ENCODE results near the gene ZBTB42. TPM values are rescaled to one million over a fixed set of nuclear protein-coding genes. Genes with fewer than 3 reads are reported as not detected.

Gene ZBTB42
- total RNA-seq, 1 experiment from 2014 or later, result 1.4 TPM

DNA sequence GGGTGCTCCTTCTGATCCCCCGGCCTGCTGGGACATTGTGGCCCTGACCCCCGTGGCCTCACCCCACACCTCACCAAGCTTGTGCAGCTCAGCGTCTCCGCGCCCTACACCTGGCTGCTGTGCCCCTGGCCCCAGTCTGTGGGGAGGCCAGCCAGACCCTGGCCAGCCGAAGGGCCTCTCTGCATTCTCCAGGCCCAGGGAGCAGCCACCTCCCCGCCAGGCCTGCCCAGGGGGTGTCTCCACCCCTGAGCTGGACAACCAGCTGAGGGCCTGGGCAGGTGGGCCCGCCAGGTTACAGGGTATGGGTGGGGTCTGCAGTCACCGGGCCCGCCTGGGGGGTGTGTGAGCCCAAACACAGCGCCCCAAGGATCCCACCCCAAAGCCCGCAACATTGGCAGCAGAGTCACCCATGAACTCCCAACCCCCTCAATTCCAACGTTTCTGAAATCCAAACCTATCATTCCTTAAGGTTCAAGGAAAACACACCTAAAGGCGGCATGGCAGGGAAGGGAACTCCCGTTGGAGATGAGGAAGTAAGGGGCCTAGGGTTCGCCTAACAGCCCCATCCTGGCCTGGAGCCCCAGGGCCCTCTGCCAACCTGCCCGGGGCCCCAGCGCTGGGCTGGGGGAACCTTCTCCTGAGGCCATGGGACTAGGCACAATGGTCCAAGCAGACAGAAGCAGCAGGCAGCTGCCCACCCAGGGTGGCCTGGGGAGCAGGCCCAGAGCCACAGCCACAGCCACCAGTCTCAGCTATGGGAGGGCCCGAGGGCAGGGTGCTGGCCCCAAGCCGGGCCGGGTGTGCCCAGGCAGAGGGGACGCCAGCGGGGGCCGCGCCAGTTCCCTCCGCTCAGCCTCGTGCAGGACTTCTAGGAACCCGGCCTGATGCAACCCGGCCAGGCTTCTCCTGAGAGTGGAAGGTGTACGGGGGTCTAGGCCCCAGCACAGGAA, 13.9 kb upstream of the ZBTB42 start:
- intact Hi-C loops (cut with micrococcal nuclease; ENCODE audit: unreplicated experiment), result no loop called here
- DNase-seq (ENCODE audit: low spot score), result no peak
- POLR2A ChIA-PET (ENCODE audit: low non-redundant PET), result no interaction called here
- no peak for TF ChIP-seq EZH2 (IDR thresholded peaks at IDR 0.05; ENCODE audit: borderline replicate concordance, low read depth, low read length, poor library complexity, severe bottlenecking)
- TF ChIP-seq, protein P1, sequence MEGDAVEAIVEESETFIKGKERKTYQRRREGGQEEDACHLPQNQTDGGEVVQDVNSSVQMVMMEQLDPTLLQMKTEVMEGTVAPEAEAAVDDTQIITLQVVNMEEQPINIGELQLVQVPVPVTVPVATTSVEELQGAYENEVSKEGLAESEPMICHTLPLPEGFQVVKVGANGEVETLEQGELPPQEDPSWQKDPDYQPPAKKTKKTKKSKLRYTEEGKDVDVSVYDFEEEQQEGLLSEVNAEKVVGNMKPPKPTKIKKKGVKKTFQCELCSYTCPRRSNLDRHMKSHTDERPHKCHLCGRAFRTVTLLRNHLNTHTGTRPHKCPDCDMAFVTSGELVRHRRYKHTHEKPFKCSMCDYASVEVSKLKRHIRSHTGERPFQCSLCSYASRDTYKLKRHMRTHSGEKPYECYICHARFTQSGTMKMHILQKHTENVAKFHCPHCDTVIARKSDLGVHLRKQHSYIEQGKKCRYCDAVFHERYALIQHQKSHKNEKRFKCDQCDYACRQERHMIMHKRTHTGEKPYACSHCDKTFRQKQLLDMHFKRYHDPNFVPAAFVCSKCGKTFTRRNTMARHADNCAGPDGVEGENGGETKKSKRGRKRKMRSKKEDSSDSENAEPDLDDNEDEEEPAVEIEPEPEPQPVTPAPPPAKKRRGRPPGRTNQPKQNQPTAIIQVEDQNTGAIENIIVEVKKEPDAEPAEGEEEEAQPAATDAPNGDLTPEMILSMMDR (conservative IDR thresholded peaks at IDR 0.05; ENCODE audit: low read depth, low read length), result no peak
- H3K27ac ChIP-seq (ENCODE audit: low read depth, low read length, poor library complexity, severe bottlenecking), result no peak overlapping the region
- peaks cover 5% of the 10 kb centered on the region for H3K36me3 ChIP-seq (ENCODE audit: insufficient read depth, low read length, poor library complexity, severe bottlenecking)
- no peaks in the 10 kb centered on the region for H3K9me3 ChIP-seq (ENCODE audit: low read depth, low read length, poor library complexity, severe bottlenecking)
- BruUV-seq (replicated peaks), result no TSS peak
- H3K4me1 ChIP-seq (ENCODE audit: insufficient read depth, low read length, poor library complexity, severe bottlenecking), result no peaks in the 10 kb centered on the region
- no peaks in the 10 kb centered on the region for H3K27me3 ChIP-seq (replicated peaks; ENCODE audit: insufficient read depth, low read depth, low read length, poor library complexity)
- H3K4me3 ChIP-seq (ENCODE audit: low read depth, low read length, poor library complexity, severe bottlenecking), result no peak overlapping the region
- CTCF ChIA-PET, result no interaction called here

DNA sequence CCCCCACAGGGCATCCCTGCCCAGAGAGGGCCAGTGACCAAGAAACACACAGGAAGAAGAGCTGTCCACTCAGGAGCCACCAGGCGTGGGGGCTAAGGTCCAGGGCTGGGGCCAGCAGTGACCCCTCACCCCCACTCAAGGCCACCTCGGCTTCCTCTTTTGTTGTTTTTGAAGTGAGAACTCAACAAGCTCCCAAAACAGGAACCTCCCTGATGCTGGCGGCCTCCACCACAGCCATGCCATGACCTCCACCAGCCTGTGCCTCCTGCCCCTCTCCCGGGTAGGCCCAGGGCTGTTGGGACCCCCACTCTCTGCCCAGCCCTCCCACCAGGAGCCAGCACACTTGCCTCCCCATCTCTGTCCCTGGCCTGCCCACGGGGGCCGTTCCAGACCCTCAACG, 13.2 kb upstream of the ZBTB42 start:
- no peaks in the 10 kb centered on the region for H3K27me3 ChIP-seq (replicated peaks; ENCODE audit: insufficient read depth, low read depth, low read length, poor library complexity)
- ChIA-PET CTCF (interaction anchor here (0.6 kb wide), 1 partner anchor 104 kb away, joined by 3 read pairs; no protein-coding TSS in a partner anchor), POLR2A (ENCODE audit: low non-redundant PET) (no interaction called here)
- no peak overlapping the region for H3K27ac ChIP-seq (ENCODE audit: low read depth, low read length, poor library complexity, severe bottlenecking)
- peaks cover 10% of the 10 kb centered on the region for H3K36me3 ChIP-seq (ENCODE audit: insufficient read depth, low read length, poor library complexity, severe bottlenecking)
- no peak overlapping the region for H3K4me3 ChIP-seq (ENCODE audit: low read depth, low read length, poor library complexity, severe bottlenecking)
- H3K9me3 ChIP-seq (ENCODE audit: low read depth, low read length, poor library complexity, severe bottlenecking), result no peaks in the 10 kb centered on the region
- TF ChIP-seq, protein P1 (conservative IDR thresholded peaks at IDR 0.05; ENCODE audit: low read depth, low read length), result no peak
- no peak for TF ChIP-seq EZH2 (IDR thresholded peaks at IDR 0.05; ENCODE audit: borderline replicate concordance, low read depth, low read length, poor library complexity, severe bottlenecking)
- H3K4me1 ChIP-seq (ENCODE audit: insufficient read depth, low read length, poor library complexity, severe bottlenecking), result no peaks in the 10 kb centered on the region
- no peak for DNase-seq (ENCODE audit: low spot score)
- no TSS peak for BruUV-seq (replicated peaks)
- intact Hi-C loops (cut with micrococcal nuclease; ENCODE audit: unreplicated experiment), result no loop called here

- POLR2A ChIA-PET (ENCODE audit: low non-redundant PET), result no interaction called here
- H3K4me3 ChIP-seq (ENCODE audit: low read depth, low read length, poor library complexity, severe bottlenecking), result no peak overlapping the region
- H3K27ac ChIP-seq (ENCODE audit: low read depth, low read length, poor library complexity, severe bottlenecking), result no peak overlapping the region
- TF ChIP-seq, protein P1 (conservative IDR thresholded peaks at IDR 0.05; ENCODE audit: low read depth, low read length), result no peak
- TF ChIP-seq EZH2 (IDR thresholded peaks at IDR 0.05; ENCODE audit: borderline replicate concordance, low read depth, low read length, poor library complexity, severe bottlenecking), result no peak
- CTCF ChIA-PET, result interaction anchor here (0.6 kb wide), 1 partner anchor 103 kb away, joined by 3 read pairs; no protein-coding TSS in a partner anchor
- H3K36me3 ChIP-seq (ENCODE audit: insufficient read depth, low read length, poor library complexity, severe bottlenecking), result peaks cover 10% of the 10 kb centered on the region
- no peak for DNase-seq (ENCODE audit: low spot score)
- no peaks in the 10 kb centered on the region for H3K9me3 ChIP-seq (ENCODE audit: low read depth, low read length, poor library complexity, severe bottlenecking)
- no peaks in the 10 kb centered on the region for H3K27me3 ChIP-seq (replicated peaks; ENCODE audit: insufficient read depth, low read depth, low read length, poor library complexity)
- no TSS peak for BruUV-seq (replicated peaks)
- no peaks in the 10 kb centered on the region for H3K4me1 ChIP-seq (ENCODE audit: insufficient read depth, low read length, poor library complexity, severe bottlenecking)
- intact Hi-C loops (cut with micrococcal nuclease; ENCODE audit: unreplicated experiment), result no loop called here
Observed at GRCh38 chr14:104788161-104788818, 12.6 kb upstream of the ZBTB42 start.
